HepG2 (cell line): Measurements from ENCODE around the gene NAPB. TPM values are rescaled to one million over a fixed set of nuclear protein-coding genes. Genes with fewer than 3 reads are reported as not detected.

Source experiments
- ARID5B ChIP-seq: IDR thresholded peaks from 2 replicates; pipeline ENCODE4 v1.4.0; 2020; ENCODE audit warnings: mild to moderate bottlenecking, missing genetic modification reagents
- BCLAF1 ChIP-seq: fragments of 450-650 bp; IDR thresholded peaks from 2 replicates; pipeline ENCODE4 v1.6.1; 2017; ENCODE audit warnings: mild to moderate bottlenecking
- ETV5 ChIP-seq: IDR thresholded peaks from 2 replicates; pipeline ENCODE4 v1.6.1; 2018; ENCODE audit warnings: missing biosample characterization, missing genetic modification reagents, inconsistent platforms, borderline replicate concordance
- MLXIP ChIP-seq: sonication (generic); formaldehyde crosslinking; IDR thresholded peaks from 2 replicates; pipeline ENCODE4 v1.9.0; 2021; ENCODE audit warnings: missing genetic modification reagents, borderline replicate concordance
- MTA3 ChIP-seq: sonication (generic); formaldehyde crosslinking; IDR thresholded peaks from 2 replicates; pipeline ENCODE4 v1.4.0; 2020; ENCODE audit warnings: missing genetic modification reagents
- MXD4 ChIP-seq: IDR thresholded peaks from 2 replicates; pipeline ENCODE4 v1.6.1; 2016; ENCODE audit warnings: mild to moderate bottlenecking, missing biosample characterization, missing genetic modification reagents
- MXI1 ChIP-seq: IDR thresholded peaks from 3 replicates; pipeline ENCODE4 v1.6.1; 2012; ENCODE audit warnings: low read depth, low read length, inconsistent platforms, borderline replicate concordance
- TOE1 ChIP-seq: sonication (generic); formaldehyde crosslinking; IDR thresholded peaks from 2 replicates; pipeline ENCODE4 v1.4.0; 2020; ENCODE audit warnings: mild to moderate bottlenecking, missing genetic modification reagents
- ZBTB1 ChIP-seq: sonication (generic); formaldehyde crosslinking; IDR thresholded peaks from 2 replicates; pipeline ENCODE4 v1.4.0; 2020; ENCODE audit warnings: missing genetic modification reagents, borderline replicate concordance
- ZFP82 ChIP-seq: sonication (generic); formaldehyde crosslinking; IDR thresholded peaks from 2 replicates; pipeline ENCODE4 v1.5.1; 2020; ENCODE audit warnings: mild to moderate bottlenecking, missing genetic modification reagents, borderline replicate concordance
- ZFX ChIP-seq: sonication (generic); formaldehyde crosslinking; IDR thresholded peaks from 2 replicates; pipeline ENCODE4 v1.4.0; 2020; ENCODE audit warnings: mild to moderate bottlenecking, low read depth, missing genetic modification reagents, moderate library complexity
- ZNF253 ChIP-seq: sonication (generic); formaldehyde crosslinking; IDR thresholded peaks from 2 replicates; pipeline ENCODE4 v1.8.0; 2022; ENCODE audit warnings: mild to moderate bottlenecking, missing genetic modification reagents, borderline replicate concordance
- ZNF768 ChIP-seq: sonication (generic); formaldehyde crosslinking; IDR thresholded peaks from 2 replicates; pipeline ENCODE4 v1.4.0; 2020; ENCODE audit warnings: missing genetic modification reagents
- ZSCAN22 ChIP-seq: sonication (generic); formaldehyde crosslinking; IDR thresholded peaks from 2 replicates; pipeline ENCODE4 v1.4.0; 2020; ENCODE audit warnings: mild to moderate bottlenecking, missing genetic modification reagents
- polyA plus RNA-seq, 8 experiments: library from polyadenylated mRNA; depleted of rRNA in 3 of 8; stranded (reverse) in 7 of 8; unstranded in 1 of 8; fragments of >200 nt; fragmentation: Illumina TruSeq in 4 of 8; extraction: Trizol in 4 of 8; gene quantifications; 2 replicates each; pipeline versions ENCODE4 v1.2.1 to v1.2.3, GENCODE V29; 2011 to 2016; ENCODE audit warnings: low read depth in 4 of 8, missing spikeins in 1 of 8, mixed read lengths in 1 of 8; ENCODE audit not compliant: insufficient read depth in 1 of 8
- total RNA-seq, 5 experiments: library from RNA; depleted of rRNA; stranded (reverse); fragments of >200 nt; fragmentation: Illumina TruSeq; extraction: Trizol; gene quantifications; 2 replicates each; pipeline ENCODE4 v1.2.3, GENCODE V29; 2016; ENCODE audit warnings: low read depth in 1 of 5

NAPB gene
- total and polyA plus RNA-seq, 2 of the 13 experiments (the other 11 are each of a cell fraction or from before 2014, with no cell fraction given), result 15.2 to 16.1 TPM

GRCh38 chr20:23419995-23420901, 1.0 kb downstream of the NAPB start (continued):
- TF ChIP-seq ZFP82, result peak; percentile 6; the same call in 1 of the 2 replicates
- no peak; the same call in 1 of the 2 replicates for TF ChIP-seq MXD4 (CRISPR knock-in tag)
- TF ChIP-seq MLXIP, result no peak
- no peak for TF ChIP-seq ZNF768 (CRISPR knock-in tag)
- TF ChIP-seq MXI1, result peak; percentile 48; the same call in 1 of the 3 replicates
- peak; percentile 46; the same call in 1 of the 2 replicates for TF ChIP-seq ARID5B (CRISPR knock-in tag)
- TF ChIP-seq ETV5 (CRISPR knock-in tag), result 0 out of 2 replicates have a peak, but pooled peaks have one; percentile 15
- no peak for TF ChIP-seq MTA3 (CRISPR knock-in tag)
- no peak for TF ChIP-seq ZSCAN22 (CRISPR knock-in tag)
- no peak for TF ChIP-seq TOE1 (CRISPR knock-in tag)
- no peak for TF ChIP-seq ZFX (CRISPR knock-in tag)
- no peak for TF ChIP-seq ZBTB1
- TF ChIP-seq ZNF253 (CRISPR knock-in tag), result no peak
- no peak for TF ChIP-seq BCLAF1
